HG03103 (cell line): Measurements from ENCODE around the gene SUFU.
A peak's percentile ranks its signal among the peaks of the same experiment; 100 is the strongest.

Experiments used
- ATAC-seq: cut with Tn5 transposase; IDR thresholded peaks from one replicate; pipeline ENCODE4 v1.9.1; 2021; ENCODE audit warnings: low read depth; ENCODE audit not compliant: unreplicated experiment

Gene SUFU

DNA sequence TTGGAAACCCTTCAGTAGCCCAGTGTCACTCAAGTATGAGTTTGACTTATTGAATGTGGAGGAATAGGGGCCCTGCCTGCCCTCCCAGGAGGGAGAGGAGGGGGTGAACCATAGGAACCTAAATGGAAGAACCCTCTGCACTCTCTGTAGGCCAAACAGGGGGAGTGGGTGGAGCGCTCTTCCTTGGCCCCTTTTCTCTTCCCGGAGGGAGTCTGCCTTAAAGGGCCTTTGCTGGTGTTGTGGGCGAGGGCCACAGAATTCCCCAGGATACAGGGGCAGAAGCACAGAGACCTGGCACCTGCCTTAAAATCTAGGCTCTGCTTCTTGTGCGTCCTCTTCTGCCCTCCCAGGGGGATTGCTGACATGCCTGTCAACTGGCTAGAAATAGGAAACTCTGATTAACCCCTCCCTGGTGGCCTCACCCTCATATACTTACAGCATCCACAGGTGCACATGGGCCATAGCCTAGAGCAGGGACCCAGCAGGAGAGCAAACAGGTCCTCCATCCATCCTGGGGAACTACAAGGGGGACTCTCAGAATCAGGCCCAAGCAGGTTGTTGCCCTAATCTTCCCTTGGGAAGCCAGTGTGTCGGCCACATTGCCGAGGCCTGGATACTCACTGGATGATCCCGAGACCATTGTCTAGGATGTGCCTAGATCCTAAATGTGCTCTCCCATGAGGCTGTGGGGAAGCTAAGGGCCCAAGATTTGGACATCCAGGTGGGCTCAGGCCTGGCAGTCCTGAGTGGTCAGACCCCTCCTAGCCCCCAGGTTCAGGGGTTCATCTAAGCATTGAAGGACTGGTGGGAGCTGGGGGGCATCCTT is 143.9 kb downstream of the SUFU start:
- no peak for ATAC-seq

DNA sequence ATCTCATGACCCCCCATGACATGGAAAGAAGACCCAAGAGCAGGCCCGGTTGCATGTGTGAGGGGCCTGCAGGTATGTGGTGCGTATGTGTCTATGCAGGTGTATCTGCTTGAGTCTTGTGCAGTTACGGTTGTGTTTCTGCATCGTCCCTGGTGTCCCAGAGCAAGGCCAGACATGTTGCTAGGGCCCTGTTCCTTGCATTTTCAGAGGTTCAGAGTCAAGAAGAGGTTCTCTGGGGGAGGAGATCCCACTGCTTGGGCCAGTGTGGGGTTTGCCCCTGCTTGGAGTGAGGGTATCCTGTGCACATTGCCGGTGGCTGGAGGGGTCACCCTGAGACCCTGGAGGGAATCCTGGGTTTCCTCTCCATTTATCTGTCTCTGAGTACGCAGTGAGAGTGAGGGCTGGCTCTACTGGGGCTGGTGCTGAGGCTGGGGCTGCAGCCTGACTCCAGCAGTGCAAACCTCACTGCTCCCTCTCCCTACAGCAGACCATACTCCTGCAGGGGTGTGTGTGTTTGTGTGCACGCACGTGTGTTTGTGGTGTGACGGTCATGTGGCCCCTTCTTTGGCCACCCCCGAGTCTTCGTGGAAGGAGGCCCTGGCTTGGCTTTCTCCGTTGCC is 144.6 kb downstream of the SUFU start:
- no peak for ATAC-seq

DNA sequence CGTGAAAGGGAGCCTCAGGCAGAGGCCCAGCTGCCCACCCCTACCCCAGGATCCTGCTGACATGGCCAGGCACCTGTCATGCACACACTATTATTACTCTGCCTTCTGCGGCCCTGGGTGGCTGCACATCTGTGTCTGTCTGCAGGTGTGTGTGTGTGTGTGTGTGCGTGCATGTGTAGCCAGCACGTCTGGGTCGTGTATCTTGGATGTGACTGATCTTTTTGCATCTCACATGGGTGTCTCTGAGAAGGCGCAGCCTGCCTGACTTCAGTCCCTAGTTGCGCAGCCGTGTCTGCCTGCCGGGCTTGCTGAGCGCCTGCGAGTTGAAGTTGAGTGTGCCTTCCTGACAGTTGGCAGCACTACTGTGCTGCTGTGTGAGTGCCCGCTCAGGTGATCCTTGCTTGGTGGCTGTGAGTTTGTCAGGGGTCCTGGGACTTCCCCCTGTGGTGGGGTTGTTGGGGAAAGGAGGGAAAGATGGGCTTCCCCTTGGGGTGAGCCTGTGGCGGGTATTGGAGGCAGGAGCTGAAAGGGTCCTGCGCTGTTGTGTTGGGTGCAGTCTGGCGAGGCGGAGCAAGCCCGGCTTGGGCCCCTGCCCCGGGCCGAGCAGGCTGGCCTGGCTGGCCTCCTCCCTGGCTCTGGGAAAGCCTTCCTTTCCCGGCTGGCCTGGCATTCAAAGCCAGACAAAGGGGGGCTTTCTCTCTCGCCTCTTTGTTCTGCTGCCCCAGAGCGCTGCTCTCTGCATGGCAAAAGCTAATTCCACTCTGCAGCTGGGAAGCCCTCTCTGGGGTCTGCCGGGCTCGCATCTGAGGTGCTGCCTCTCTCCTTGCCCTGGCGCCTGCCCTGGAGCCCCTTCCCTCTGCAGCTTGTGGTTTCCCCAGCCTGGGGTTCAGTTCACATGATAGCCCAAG is 145.4 kb downstream of the SUFU start:
- ATAC-seq, result no peak

DNA sequence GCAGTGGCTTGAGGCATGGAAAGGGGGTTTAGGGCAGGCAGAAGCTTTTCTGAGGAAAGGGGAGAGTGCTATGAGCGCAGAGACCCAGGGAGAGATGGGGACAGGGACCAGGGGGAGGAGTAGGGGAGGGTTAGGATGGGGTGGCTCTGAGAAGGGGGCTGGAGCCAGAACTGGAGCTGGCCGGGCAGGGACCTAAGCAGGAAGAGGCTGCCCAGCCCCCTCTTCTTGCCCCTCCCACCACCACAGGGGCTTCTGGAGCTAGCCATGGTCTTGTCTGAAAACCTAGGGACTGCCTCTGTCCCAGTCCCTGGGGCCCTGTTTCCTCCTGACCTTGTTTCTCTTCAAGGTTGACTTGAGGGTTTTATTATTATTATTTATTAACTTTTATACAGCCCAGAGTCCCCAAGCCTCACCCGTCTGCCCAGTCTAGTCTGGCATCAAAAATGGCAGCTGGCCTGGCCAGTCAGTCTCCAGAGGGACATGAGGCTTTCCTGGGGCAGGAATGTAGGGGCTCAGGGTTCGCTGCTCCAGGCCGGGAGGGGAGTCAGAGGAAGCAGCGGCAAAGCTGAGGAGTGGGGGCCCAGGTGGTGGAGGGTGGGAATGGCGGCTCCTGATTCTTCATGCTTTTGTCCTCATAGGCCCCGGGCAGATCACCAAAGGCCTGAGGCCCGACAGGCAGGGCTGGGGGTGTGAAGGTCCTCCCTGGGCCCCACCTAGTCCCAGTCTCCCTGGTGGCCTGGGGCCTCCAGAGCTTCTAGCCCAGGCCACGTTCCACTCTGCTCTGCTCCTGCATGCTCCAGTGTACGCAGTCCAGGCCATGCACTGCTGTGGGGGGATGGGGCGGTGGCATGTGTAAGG is 146.3 kb downstream of the SUFU start:
- ATAC-seq, result no peak

DNA sequence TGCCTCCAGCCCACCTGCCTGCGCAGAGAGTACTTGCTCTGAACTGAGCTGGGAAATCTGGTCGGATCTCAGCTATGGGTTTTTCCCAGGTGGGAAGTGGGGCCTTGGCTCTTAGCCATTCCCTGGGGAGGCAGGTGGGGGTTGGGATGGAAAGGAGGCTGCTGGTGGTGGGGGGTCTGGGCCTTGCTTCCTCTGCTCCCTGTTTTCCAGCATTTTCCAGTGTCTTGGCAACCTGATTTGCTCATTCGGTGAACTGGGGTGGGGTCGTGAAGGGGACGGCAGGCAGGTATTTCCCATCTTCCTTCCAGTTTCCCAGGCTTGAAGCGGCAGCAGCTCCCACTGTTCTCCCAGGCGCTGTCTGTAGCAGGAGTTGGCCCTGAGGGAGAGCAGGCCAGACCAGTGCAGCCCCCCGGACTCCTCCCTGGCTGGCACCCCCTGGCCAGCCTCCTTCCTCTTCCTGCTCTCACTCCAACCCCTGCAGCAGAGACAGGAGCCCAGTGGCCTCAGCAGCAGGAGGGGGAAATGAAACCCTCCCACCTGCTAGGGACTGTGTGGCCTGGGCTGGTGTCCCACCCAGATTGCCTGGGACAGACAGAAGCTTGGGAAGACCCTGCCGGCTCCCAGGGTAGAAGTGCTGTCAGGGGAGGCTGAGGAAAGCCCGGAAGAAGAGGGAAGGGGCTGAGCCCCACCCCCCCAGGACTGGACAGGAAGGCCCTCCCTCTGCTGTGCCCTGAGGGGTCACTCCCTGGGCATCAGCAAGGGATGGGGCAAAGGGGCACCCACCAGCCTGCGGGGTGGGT is 147.1 kb downstream of the SUFU start:
- ATAC-seq, result no peak

DNA sequence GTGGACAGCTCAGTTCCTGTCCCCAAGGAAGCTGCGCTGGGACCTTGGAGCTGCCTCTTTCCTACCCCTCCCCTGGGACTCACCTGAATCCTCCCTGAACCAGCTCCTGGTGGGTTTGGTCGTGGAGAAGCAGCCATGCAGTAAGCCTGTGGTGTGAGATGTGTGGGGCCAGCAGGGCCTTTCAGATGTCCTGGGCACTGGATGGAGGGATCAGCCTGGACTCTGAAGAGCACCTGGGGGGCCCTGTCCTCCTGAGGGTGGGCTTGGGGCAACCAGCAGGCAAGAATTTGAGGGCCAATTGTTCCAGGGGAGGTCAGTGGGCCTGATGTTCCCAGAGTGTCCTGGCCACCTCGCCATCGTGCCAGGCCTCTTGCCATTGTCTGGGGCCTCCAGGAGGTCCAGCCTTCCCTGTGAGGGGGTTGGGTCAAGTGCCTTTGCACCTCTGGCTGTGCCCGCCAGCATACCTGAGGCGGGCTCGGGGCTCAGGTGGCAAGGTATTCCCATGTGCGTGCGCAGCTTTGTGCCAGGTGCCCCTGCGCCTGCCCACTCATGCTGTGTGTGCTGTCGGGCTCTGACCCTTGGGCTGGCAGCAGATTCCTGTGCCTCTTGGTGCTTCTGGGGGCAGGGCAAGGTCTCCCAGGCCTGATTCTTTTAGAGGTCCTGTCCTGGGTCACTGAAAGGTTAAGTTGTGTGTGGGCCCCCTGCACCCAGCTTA is 147.8 kb downstream of the SUFU start:
- no peak for ATAC-seq

DNA sequence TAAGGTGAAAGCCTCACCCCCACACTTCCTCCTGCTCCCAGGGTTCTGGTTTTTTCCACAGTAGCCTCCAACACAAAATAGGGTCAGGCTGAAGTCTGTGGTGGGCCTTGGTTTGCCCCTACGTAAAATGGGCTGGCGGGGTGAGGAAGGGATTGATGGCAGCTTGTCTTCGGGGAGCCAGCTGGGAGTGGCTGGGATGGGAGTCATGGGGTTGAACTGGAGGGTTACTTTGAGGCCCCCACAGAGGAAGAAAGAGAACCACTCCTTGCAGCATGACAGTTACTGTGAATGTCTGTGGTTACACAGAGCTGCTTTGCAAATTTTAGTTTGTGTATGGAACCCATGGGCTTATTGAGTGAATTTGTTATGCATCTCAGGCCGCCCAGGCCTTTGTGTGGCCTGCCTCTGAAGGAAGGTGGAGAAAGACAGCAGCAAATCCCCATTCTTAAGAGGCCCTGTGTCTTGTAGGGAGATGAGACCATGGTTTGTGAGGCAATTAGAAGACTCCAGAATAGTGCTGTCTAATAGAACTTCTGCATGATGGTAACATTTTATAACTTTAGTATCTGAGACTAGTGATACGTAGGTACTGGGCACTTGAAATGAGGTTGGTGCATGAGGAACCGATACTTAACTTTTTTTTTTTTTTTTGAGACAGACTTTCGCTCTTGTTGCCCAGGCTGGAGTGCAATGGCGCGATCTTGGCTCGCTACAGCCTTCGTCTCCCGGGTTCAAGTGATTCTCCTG is 148.6 kb downstream of the SUFU start:
- no peak for ATAC-seq

DNA sequence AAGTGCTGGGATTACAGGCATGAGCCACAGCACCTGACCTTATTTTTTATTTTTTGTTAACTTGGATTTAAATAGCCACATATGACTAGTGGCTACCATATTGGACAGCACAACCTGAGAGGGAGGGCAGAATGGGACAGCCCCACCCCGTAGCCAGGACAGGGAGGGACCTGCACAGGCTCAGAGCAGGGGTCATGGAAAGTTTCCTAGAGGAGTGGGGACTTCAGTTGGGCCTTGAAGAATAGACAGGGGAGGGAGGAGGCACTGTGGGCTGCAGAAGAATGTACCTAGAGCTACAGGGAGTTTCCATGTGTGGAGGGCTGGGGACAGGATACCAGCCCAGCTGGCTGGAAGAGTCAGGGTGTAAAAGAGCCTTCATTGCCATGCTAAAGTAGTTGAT is 149.3 kb downstream of the SUFU start:
- ATAC-seq, result no peak

DNA sequence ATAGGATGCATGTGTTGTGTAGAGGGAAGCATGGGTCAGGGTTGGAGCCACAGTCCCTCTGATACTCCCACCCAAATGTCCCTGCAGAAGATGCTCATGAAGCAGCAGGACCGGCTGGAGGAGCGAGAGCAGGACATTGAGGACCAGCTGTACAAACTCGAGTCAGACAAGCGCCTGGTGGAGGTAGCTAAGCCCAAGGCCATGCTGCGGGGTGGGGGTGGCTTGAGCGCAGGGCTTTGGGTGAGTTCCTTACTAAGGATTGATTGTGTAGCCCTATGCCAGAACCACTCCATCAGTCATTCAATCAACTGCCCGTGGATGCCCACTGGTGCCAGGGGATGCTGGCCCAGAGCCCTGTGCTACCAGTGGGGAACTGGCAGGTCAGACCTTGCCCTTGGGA is 150.8 kb downstream of the SUFU start:
- no peak for ATAC-seq

DNA sequence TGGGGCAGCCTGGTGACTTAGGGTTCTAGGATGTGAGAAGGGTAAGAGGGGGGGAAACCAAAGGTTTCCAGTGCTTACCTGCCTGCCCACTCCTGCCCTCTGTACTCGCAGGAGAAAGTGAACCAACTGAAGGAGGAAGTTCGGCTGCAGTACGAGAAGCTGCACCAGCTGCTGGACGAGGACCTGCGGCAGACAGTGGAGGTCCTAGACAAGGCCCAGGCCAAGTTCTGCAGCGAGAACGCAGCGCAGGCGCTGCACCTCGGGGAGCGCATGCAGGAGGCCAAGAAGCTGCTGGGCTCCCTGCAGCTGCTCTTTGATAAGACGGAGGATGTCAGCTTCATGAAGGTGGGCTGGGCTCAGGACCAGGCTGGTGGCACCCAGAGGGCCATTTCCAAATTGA is 151.2 kb downstream of the SUFU start:
- no peak for ATAC-seq

DNA sequence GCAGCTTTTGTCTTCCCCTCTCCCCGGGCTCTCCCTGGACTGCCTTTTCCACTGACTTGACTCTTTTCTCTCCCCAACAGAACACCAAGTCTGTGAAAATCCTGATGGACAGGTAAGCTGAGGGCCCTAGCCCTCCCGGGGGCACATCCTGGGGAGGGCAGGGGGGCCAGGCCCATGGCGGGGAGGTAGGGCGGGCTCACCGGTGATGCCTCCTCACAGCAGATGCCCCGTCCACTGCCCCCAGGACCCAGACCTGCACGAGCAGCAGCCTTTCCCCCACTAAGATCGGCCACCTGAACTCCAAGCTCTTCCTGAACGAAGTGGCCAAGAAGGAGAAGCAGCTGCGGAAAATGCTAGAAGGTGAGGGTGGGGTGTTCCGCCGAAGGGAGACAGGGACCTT is 152.3 kb downstream of the SUFU start:
- ATAC-seq, result no peak

DNA sequence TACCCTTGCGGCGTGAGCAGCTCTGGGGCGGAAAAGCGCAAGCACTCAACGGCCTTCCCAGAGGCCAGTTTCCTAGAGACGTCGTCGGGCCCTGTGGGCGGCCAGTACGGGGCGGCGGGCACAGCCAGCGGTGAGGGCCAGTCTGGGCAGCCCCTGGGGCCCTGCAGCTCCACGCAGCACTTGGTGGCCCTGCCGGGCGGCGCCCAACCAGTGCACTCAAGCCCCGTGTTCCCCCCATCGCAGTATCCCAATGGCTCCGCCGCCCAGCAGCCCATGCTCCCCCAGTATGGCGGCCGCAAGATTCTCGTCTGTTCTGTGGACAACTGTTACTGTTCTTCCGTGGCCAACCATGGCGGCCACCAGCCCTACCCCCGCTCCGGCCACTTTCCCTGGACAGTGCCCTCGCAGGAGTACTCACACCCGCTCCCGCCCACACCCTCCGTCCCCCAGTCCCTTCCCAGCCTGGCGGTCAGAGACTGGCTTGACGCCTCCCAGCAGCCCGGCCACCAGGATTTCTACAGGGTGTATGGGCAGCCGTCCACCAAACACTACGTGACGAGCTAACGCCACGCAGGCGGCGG is 153.1 kb downstream of the SUFU start:
- ATAC-seq, result no peak

DNA sequence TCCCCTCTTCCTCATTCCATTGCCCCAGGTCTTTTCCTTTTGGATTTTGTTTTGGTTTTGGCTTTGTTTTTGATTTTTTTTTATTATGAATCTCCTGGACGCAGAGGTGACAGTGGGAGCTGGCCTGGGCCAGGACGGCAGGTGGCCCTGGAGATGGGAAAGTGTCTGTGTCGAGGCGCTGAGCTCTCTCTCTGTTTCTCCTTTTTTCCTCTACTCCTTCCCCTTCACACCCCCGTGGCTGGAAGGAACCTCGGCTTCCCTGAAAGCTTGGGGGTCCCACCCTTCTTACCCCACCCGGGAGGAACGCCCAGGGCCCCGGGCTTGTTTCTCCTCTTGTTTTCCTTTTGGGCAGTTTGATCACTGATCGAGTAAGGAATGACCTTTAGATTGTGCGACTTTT is 153.7 kb downstream of the SUFU start:
- no peak for ATAC-seq

DNA sequence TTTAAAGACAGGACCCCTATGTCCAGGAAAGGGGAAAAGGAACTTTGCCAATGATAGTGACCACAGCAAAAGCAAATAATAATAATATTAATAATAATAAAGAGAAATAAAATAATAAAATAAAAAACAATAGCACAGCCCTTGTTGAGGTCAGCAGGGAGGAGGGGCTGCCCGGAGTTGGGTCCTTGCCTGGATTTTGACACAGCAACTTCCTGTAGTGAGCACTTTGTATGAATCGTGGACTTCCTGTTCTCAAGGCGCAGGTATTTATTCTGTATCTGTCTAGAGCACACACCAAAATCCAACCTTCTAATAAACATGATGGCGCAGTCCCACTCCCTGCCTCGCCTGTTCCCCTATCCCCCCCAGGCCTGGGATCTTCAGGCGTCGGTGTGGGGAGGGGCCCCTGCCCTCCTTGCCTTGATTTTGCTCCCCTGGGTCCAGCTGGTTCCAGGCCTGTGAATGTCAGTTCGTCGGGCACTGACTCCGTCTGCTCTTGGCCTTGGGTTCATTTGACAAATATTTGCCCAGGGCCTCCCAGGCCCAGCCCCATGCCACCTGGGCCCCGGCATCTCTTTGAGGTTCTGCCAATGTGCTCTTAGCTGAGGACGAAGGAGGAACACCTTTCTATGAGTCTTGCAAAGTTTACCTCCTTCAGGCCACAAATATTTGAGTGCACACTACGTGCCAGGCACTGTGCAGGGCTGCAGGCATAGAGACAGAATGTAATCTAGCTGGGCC is 154.4 kb downstream of the SUFU start:
- no peak for ATAC-seq

DNA sequence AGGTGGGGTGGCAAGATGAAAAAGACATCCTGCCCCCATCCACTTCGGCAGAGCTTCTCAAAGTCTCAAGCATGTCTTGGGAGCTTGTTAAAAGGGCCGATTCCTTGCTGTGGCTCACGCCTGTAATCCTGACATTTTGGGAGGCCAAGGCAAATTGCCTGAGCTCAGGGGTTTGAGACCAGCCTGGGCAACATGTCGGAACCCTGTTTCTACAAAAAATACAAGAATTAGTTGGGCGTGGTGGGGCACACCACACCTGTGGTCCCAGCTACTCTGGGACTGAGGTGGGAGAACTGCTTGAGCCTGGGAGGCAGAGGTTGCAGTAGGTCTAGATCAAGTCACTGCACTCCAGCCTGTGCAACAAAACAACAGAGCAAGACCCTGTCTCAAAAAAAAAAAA is 155.0 kb downstream of the SUFU start:
- ATAC-seq, result no peak

DNA sequence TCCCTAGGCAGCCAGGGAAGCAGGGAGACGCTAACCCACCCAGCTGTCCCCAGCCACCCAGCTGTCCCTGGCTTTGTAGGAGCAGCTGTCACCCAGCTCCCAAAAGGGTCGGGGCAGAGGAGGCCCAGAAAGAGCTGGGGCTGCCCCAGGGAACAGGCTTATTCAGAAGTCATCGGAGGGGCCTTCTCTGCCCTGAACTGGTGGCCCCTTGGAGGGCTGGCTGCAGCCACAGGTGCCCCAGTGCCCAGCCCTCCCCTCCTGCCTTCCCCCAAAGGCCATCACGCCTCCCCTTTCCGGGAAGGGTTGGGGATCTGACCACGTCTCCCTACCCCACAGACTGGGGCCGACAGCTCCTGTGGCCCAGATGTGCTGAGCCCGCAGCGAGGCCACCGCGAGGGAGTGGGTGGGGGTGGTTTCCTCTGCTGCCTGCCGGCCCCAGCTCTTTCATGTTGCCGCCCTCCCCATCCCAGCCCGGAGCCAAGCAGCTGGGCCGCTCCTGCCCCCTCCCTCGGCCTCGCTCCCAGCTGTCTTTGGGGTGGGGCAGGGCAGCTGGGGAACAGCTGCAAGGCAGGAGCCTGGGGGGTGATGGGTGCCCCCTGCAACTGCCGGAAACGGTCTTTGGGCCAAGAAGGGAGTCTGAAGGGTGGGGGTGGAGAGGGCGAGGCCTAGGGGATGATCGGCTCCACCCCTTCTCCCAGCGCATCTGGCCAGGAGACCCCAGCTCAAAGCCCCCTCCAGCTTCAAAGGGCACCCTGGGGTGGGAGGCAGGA is 157.3 kb downstream of the SUFU start:
- peak; percentile 60 for ATAC-seq

DNA sequence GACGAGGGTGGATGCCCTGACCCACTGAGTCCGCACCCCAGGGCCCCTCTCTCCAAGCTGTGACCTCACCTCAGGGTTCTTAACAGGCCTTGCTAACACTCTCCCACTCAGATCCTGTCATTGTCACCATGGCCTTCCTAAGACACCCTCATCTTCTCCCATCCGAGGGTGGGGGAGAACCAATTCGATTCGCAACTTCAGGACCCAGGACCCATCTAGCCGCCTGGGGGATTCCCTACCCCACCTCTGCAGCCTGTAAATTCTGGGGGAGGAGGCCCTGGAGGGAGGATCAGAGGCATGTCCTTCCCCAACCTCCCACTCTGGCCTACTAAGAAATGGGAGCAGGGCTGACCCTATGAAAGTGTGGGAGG is 157.9 kb downstream of the SUFU start:
- ATAC-seq, result peak; percentile 5
